GM21528 (cell line): ENCODE results near the gene CACNB4.
"Not testable (repeated sequence)": the region's sequence is repeated elsewhere in the genome, so short reads cannot be mapped to it uniquely, and the experiment has no call there.

Experiments
- ATAC-seq: cut with Tn5 transposase; IDR thresholded peaks from one replicate; pipeline ENCODE4 v1.9.1; 2021; ENCODE audit warnings: mild to moderate bottlenecking, moderate library complexity; ENCODE audit not compliant: unreplicated experiment, low FRiP score

Gene CACNB4

GRCh38 chr2:151946899-151947812, 151.7 kb downstream of the CACNB4 start:
- ATAC-seq: no peak

GRCh38 chr2:151946250-151946884, 152.5 kb downstream of the CACNB4 start:
- ATAC-seq: no peak

- ATAC-seq: no peak
Observed at GRCh38 chr2:151945602-151946001, 153.2 kb downstream of the CACNB4 start.

- no peak for ATAC-seq
Observed at GRCh38 chr2:151945186-151945585, 153.7 kb downstream of the CACNB4 start.

- ATAC-seq: no peak
Observed at GRCh38 chr2:151943461-151943860, 155.4 kb downstream of the CACNB4 start.

- ATAC-seq: not testable (repeated sequence)
Observed at GRCh38 chr2:151942540-151943205, 156.2 kb downstream of the CACNB4 start.

- no peak for ATAC-seq
Observed at GRCh38 chr2:151937966-151938365, 160.9 kb downstream of the CACNB4 start.

GRCh38 chr2:151936626-151937025, 162.2 kb downstream of the CACNB4 start:
- ATAC-seq: no peak

- no peak for ATAC-seq
Observed at GRCh38 chr2:151933266-151933804, 165.5 kb downstream of the CACNB4 start.

- ATAC-seq: no peak
Observed at GRCh38 chr2:151931756-151932155, 167.1 kb downstream of the CACNB4 start.

GRCh38 chr2:151931030-151931611, 167.7 kb downstream of the CACNB4 start:
- ATAC-seq: no peak

GRCh38 chr2:151930042-151930441, 168.8 kb downstream of the CACNB4 start:
- ATAC-seq: no peak

- ATAC-seq: no peak
Observed at GRCh38 chr2:151928380-151928779, 170.5 kb downstream of the CACNB4 start.

- ATAC-seq: no peak
Observed at GRCh38 chr2:151927501-151928221, 171.2 kb downstream of the CACNB4 start.

- ATAC-seq: no peak
Observed at GRCh38 chr2:151922845-151923666, 175.8 kb downstream of the CACNB4 start.

- no peak for ATAC-seq
Observed at GRCh38 chr2:151919786-151920185, 179.1 kb downstream of the CACNB4 start.

- ATAC-seq: no peak
Observed at GRCh38 chr2:151918308-151918707, 180.5 kb downstream of the CACNB4 start.

GRCh38 chr2:151916632-151917031, 182.2 kb downstream of the CACNB4 start:
- ATAC-seq: no peak

- ATAC-seq: not testable (repeated sequence)
Observed at GRCh38 chr2:151915629-151916025, 183.2 kb downstream of the CACNB4 start.
